Esophagus squamous epithelium (tissue), 4 donors: ENCODE measurements around the gene MCU.

Experiments used
- POLR2A ChIP-seq, 4 donors: fragments of 450-650 bp; IDR thresholded peaks; one replicate each; pipeline ENCODE4 v1.6.1; 2017; ENCODE audit warnings: antibody characterized with exemption in 4 of 4, mild to moderate bottlenecking in 4 of 4, moderate library complexity in 3 of 4
- TF ChIP-seq, protein P1 (sequence below), 6 experiments: fragments of 450-650 bp in 4 of 6; fragments of 200-600 bp in 2 of 6; sonication (generic) in 2 of 6; IDR thresholded peaks; one replicate each; pipeline ENCODE4 v1.5.1; 2016 to 2019; ENCODE audit warnings: antibody characterized with exemption in 6 of 6, mild to moderate bottlenecking in 4 of 6, moderate library complexity in 4 of 6

DNA sequence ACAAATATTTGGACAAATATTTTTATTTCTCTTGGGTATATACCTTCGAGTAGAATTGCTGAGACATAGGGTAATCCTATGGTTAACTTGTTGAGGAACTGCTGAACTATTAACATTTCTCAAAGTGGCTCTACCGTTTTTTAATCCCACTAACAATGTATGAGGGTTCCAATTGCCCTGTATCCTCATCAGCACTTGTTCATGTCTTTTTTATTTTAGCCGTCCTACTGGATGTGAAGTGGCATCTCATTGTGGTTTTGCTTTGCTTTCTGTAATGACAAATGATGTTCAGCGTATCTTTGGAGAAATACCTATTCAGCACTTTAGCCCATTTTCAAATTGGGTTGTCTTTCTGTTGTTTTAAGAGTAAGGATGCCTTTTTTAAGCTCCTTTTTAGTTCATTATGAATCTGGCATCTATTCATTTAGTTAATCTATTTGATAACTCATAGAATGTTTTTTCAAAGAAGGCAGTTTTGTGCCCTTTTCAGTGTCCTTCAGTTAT is 40.0 kb downstream of the MCU start:
- TF ChIP-seq, protein P1, sequence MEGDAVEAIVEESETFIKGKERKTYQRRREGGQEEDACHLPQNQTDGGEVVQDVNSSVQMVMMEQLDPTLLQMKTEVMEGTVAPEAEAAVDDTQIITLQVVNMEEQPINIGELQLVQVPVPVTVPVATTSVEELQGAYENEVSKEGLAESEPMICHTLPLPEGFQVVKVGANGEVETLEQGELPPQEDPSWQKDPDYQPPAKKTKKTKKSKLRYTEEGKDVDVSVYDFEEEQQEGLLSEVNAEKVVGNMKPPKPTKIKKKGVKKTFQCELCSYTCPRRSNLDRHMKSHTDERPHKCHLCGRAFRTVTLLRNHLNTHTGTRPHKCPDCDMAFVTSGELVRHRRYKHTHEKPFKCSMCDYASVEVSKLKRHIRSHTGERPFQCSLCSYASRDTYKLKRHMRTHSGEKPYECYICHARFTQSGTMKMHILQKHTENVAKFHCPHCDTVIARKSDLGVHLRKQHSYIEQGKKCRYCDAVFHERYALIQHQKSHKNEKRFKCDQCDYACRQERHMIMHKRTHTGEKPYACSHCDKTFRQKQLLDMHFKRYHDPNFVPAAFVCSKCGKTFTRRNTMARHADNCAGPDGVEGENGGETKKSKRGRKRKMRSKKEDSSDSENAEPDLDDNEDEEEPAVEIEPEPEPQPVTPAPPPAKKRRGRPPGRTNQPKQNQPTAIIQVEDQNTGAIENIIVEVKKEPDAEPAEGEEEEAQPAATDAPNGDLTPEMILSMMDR (IDR thresholded peaks at IDR 0.05) = no peak
- TF ChIP-seq POLR2A (IDR thresholded peaks at IDR 0.05) = no peak
